Colon (tissue), 2 donors: ENCODE measurements around the gene TMPO.
"Not testable (repeated sequence)": the region's sequence is repeated elsewhere in the genome, so short reads cannot be mapped to it uniquely, and the experiment has no call there.

Source experiments
- FAIRE-seq: peaks from 2 replicates; lab custom pipeline; 2012; peaks lifted over from hg19 to GRCh38; lab: Jason Lieb, UNC
- donor health status: control.
- donor health status: control.

The TMPO gene

DNA sequence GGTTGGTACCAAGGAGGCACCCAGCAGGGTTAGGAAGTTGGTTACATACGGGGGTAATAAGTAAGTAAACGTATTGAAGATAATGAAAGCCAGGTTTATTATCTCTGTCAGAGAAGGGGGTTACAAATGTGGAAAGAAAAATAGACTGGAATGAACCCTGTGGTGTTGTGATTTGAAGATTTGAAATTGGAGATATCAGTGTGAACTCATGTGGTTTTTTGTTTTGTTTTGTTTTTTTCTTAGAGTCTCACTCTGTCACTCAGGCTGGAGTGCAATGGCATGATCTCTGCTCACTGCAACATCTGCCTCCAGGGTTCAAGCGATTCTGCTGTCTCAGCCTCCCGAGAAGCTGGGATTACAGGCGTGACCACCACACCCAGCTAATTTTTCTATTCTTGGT lies 64.0 kb downstream of the TMPO start:
- no peak for FAIRE-seq

DNA sequence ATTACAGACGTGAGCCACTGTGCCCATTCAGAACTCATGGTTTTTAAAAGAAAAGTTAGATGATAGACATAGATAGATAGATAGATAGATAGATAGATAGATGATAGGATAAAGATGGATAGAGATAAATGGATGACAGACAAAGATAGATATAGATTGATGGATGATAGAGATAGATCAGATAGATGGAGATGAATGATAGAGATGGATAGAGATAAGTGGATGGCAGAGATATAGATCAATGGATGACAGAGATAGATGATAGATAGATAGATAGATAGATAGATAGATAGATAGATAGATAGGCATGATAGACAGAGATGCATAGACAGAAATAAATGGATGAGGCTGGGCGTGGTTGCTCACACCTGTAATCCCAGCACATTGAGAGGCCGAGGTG lies 64.4 kb downstream of the TMPO start:
- no peak for FAIRE-seq

GRCh38 chr12:98580695-98581094 lies 65.3 kb downstream of the TMPO start:
- FAIRE-seq, result no peak

DNA sequence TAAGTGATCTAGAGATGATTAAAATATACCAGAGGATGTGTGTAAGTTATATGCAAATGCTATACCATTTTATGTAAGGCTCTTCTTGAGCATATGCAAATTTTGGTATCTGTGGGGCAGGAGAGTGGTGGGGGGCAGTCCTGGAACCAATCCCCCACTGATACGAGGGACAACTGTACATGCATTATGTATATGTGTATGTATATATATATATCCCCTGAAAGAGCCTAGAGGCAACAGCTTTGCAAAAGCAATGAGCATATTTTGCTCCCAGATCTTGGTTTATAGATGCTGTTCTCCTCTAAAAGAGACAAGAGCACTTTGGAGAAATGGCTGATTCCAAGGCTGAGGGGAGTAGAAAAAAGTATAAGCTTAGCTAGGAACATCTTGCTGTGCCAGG lies 65.7 kb downstream of the TMPO start:
- no peak for FAIRE-seq

DNA sequence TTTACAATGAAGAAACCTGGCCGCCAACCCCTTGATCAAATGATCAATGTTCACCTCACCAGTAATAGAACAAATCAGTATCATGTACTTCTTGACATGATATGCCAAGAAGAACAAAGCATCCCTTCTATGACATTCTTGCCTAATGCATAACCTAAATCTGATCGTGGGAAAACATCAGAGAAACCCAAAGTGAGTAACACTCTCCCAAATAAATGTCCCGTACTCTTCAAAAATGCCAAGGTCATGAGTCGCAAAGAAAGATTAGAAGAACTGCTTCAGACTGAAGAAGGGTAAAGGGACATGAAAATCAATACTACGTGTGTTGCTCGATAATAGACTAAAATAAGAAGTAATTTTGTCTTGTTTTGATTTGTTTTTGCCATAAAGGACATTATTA lies 66.7 kb downstream of the TMPO start:
- FAIRE-seq, result no peak

DNA sequence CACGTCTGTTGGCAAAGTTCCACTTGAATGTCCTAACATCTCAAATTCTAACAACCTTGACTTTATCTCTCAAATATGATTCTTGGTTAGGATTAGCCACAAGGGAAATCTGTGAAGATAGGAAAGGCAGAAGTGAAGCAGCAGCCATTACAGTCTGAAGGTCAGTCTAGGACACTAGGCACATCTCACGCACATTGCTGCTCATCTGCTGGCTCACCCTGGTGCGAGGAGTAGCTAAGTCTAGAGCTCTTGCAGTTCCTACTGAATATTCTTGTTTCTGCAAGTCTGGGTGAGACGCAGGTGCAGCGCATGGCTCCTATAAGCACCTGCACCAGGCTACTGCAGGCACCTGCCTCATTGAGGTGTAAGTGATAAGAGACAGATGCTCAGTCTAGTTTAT lies 71.7 kb downstream of the TMPO start:
- no peak for FAIRE-seq

- no peak for FAIRE-seq
Measured at GRCh38 chr12:98591209-98591608, 75.8 kb downstream of the TMPO start.

- no peak for FAIRE-seq
Measured at GRCh38 chr12:98592825-98593322, 77.5 kb downstream of the TMPO start.

- FAIRE-seq, result no peak
Measured at GRCh38 chr12:98593351-98594049, 78.1 kb downstream of the TMPO start, which contains the start of gene SLC25A3. SLC25A3 (plus strand) TSS chr12:98593686; CDS start chr12:98593979, 293 bp downstream.

DNA sequence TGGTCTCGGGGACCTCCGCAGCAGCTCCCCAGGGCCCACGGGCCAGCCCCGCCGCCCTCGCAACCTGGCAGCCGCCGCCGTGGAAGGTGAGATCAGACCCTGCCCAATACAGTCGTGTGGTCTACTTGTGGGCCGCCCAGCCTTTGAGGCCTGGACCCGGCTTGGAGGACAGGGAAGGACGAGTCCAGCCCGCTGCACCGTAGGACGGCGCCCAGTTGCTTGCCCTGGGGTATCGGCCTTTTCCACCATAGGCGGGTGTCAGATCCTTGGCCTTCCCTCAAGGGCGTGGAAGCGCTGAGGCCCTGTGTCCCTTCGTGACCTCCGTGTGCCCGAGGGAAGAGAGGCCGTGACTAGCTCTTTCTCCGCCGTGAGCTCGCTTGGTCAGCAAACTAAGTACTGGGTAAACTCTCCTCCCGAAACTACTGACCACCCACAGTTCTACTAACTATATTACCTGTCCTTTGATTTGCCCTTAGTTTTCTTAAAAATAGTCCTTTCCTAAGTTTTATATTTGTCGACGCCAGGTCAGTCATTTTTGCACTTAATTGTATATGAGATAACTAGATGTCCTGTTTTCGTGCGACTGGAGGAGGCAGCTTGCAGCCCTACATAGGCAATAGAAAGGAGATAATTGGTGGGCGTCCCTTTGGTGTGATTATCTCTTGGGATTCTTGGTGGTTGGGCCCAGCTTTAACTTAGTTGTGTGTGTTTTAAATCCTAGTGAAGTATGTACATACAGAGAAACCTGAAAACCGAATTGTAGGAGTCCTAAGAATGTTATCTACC lies 78.9 kb downstream of the TMPO start:
- FAIRE-seq, result no peak

- no peak for FAIRE-seq
Measured at GRCh38 chr12:98595243-98595988, 80.0 kb downstream of the TMPO start.

DNA sequence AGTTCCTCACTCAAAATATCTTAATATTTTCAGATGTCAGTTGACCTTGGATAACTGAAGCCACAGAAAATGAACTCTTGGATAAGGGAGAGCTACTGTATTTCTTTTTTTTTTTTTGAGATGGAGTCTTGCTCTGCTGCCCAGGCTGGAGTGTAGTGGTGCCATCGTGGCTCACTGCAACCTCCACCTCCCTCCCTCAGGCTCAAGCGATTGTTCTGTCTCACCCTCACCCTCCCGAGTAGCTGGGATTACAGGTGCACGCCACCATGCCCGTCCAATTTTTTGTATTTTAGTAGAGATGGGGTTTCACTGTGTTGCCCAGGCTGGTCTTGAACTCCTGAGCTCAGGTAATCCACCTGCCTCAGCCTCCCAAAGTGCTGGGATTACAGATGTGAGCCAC lies 81.9 kb downstream of the TMPO start:
- not testable (repeated sequence) for FAIRE-seq
